Fibroblast of skin of left quadriceps (primary cell): ENCODE data around the gene HCRTR1.

Experiments
- DNase-seq, 2 experiments: peaks; one replicate each; pipeline ENCODE4 v3.0.0-alpha.2; 2013; ENCODE audit warnings: low read depth in 2 of 2

The HCRTR1 gene

GRCh38 chr1:31667065-31667785 is 49.7 kb downstream of the HCRTR1 start:
- no peak for DNase-seq

- DNase-seq, result no peak
These were observed 50.9 kb downstream of the HCRTR1 start for GRCh38 chr1:31668303-31668883.

- DNase-seq, result no peak
These were observed 51.9 kb downstream of the HCRTR1 start for GRCh38 chr1:31669433-31669785.

GRCh38 chr1:31669786-31670592 is 52.5 kb downstream of the HCRTR1 start:
- no peak for DNase-seq

- DNase-seq, result no peak
These were observed 53.1 kb downstream of the HCRTR1 start for GRCh38 chr1:31670593-31670964.

GRCh38 chr1:31671147-31671546 is 53.7 kb downstream of the HCRTR1 start:
- DNase-seq, result no peak

- no peak for DNase-seq
These were observed 54.2 kb downstream of the HCRTR1 start for GRCh38 chr1:31671561-31672201.

- DNase-seq, result no peak
These were observed 55.5 kb downstream of the HCRTR1 start for GRCh38 chr1:31672986-31673385.

GRCh38 chr1:31673433-31673832 is 55.9 kb downstream of the HCRTR1 start:
- DNase-seq, result no peak

- no peak for DNase-seq
These were observed 57.1 kb downstream of the HCRTR1 start for GRCh38 chr1:31674626-31675025.

GRCh38 chr1:31675161-31675560 is 57.7 kb downstream of the HCRTR1 start:
- no peak for DNase-seq

GRCh38 chr1:31675756-31676155 is 58.3 kb downstream of the HCRTR1 start:
- DNase-seq, result no peak
